Subcutaneous adipose tissue (tissue), 4 donors: ENCODE measurements around the gene ATXN7L1. TPM values are rescaled to one million over a fixed set of nuclear protein-coding genes. Genes with fewer than 3 reads are reported as not detected.

Source experiments
- CTCF ChIP-seq: fragments of 450-650 bp; IDR thresholded peaks from one replicate; pipeline ENCODE4 v1.5.1; 2016; ENCODE audit warnings: low read depth, mild to moderate bottlenecking, control low read depth, antibody characterized with exemption, moderate library complexity
- total RNA-seq, 4 donors: library from RNA; depleted of rRNA; stranded (reverse); fragments of >200 nt; gene quantifications; one replicate each; pipeline ENCODE4 v1.1.0, GENCODE V29; 2016

ATXN7L1 gene
- total RNA-seq, 4 donors from 2014 or later, result 11.5 to 29.2 (median 13.3) TPM

GRCh38 chr7:105743351-105744090 lies 132.9 kb downstream of the ATXN7L1 start:
- no peak for TF ChIP-seq CTCF

- TF ChIP-seq CTCF, result no peak
Measured at GRCh38 chr7:105742787-105743186, 133.6 kb downstream of the ATXN7L1 start.

- no peak for TF ChIP-seq CTCF
Measured at GRCh38 chr7:105741982-105742381, 134.4 kb downstream of the ATXN7L1 start.

GRCh38 chr7:105738133-105738532 lies 138.3 kb downstream of the ATXN7L1 start:
- TF ChIP-seq CTCF, result no peak

GRCh38 chr7:105734233-105734632 lies 142.2 kb downstream of the ATXN7L1 start:
- TF ChIP-seq CTCF, result no peak

- TF ChIP-seq CTCF, result no peak
Measured at GRCh38 chr7:105731042-105731441, 145.4 kb downstream of the ATXN7L1 start.

- no peak for TF ChIP-seq CTCF
Measured at GRCh38 chr7:105728028-105728427, 148.4 kb downstream of the ATXN7L1 start.
